ENCODE measurements around the gene DCX. TPM values are rescaled to one million over a fixed set of nuclear protein-coding genes. Genes with fewer than 3 reads are reported as not detected.

DCX gene
- total and polyA plus RNA-seq, 2 of the 13 experiments (the other 11 are each of a cell fraction or from before 2014, with no cell fraction given): not detected

- Histone ChIP-seq H3K4me2 (ENCODE audit: low read depth, low read length) (no peak overlapping the region), H3K27me3 (ENCODE audit: control insufficient read depth in 1 of 2, insufficient read depth in 2 of 2, low read length in 2 of 2) (no peaks in the 10 kb centered on the region), H3K9ac (ENCODE audit: insufficient read depth, low read depth, low read length) (no peak overlapping the region), H3K9me3 (ENCODE audit: low read length) (no peaks in the 10 kb centered on the region), H4K20me1 (ENCODE audit: insufficient read depth, low read length) (no peaks in the 10 kb centered on the region), H3K36me3 (replicated peaks in 1 of 2; ENCODE audit: control insufficient read depth in 1 of 2, insufficient read depth in 2 of 2, low read length in 2 of 2) (no peaks in the 10 kb centered on the region), H3K4me3 (replicated peaks in 1 of 3; ENCODE audit: insufficient read depth in 1 of 3, low read depth in 2 of 3, low read length in 3 of 3) (no peak overlapping the region), H2AFZ (ENCODE audit: low read length) (no peak overlapping the region), H3K4me1 (ENCODE audit: insufficient read depth, low read length) (no peaks in the 10 kb centered on the region), H3K27ac (ENCODE audit: extremely low read length, insufficient read depth, low read length) (no peak overlapping the region), H3K79me2 (ENCODE audit: insufficient read depth, low read length) (no peaks in the 10 kb centered on the region)
- POLR2A ChIA-PET: no interaction called here
- in situ Hi-C loops (cut with HindIII; ENCODE audit: extremely low pct_ligation_motif_present, low pct_unique_long_range_greater_than_20kb): no loop called here
- intact Hi-C loops (cut with micrococcal nuclease; ENCODE audit: unreplicated experiment): no loop called here
- no peak for TF ChIP-seq PLSCR1 (CRISPR knock-in tag; IDR thresholded peaks at IDR 0.05; ENCODE audit: borderline replicate concordance)
- 0% methylated on average over 1 of the region's 1 CpG for WGBS (ENCODE audit: low lambda C conversion rate)
- ATAC-seq (no peak), FAIRE-seq (no peak), DNase-seq (ENCODE audit: low spot score) (no peak)
- BruUV-seq (replicated peaks): no TSS peak
- CTCF ChIA-PET (ENCODE audit: low intra/inter-chr PET ratio, low total read pairs): no interaction called here
These were observed 89.6 kb downstream of the DCX start for GRCh38 chrX:111322231-111322855.

- DNase-seq (ENCODE audit: low spot score): no peak
- H3K27ac ChIP-seq (ENCODE audit: extremely low read length, insufficient read depth, low read length): no peak overlapping the region
- H3K4me2 ChIP-seq (ENCODE audit: low read depth, low read length): no peak overlapping the region
- H3K79me2 ChIP-seq (ENCODE audit: insufficient read depth, low read length): no peaks in the 10 kb centered on the region
- WGBS (ENCODE audit: low lambda C conversion rate): 33% methylated on average over 1 of the region's 4 CpGs
- no peak for FAIRE-seq
- TF ChIP-seq CREM (IDR thresholded peaks at IDR 0.05): no peak
- TF ChIP-seq CREM (CRISPR knock-in tag; IDR thresholded peaks at IDR 0.05): no peak
- TF ChIP-seq EP300 (IDR thresholded peaks at IDR 0.05; ENCODE audit: low read depth in 2 of 2, low read length in 2 of 2): no peak
- TF ChIP-seq EP300 (CRISPR knock-in tag; IDR thresholded peaks at IDR 0.05; ENCODE audit: borderline replicate concordance): no peak
- TF ChIP-seq USF2 (IDR thresholded peaks at IDR 0.05; ENCODE audit: low read depth, low read length): no peak
- no peak for TF ChIP-seq USF2 (CRISPR knock-in tag; IDR thresholded peaks at IDR 0.05; ENCODE audit: borderline replicate concordance)
- TF ChIP-seq NR1H2 (CRISPR knock-in tag; IDR thresholded peaks at IDR 0.05; ENCODE audit: borderline replicate concordance, low read depth): no peak
- TF ChIP-seq NPAS2 (CRISPR knock-in tag; IDR thresholded peaks at IDR 0.05; ENCODE audit: borderline replicate concordance): no peak
- TF ChIP-seq ZNF543 (CRISPR knock-in tag; IDR thresholded peaks at IDR 0.05): no peak
- TF ChIP-seq DZIP1 (CRISPR knock-in tag; IDR thresholded peaks at IDR 0.05): no peak
- no TSS peak for BruUV-seq (replicated peaks)
- H4K20me1 ChIP-seq (ENCODE audit: insufficient read depth, low read length): no peaks in the 10 kb centered on the region
- POLR2A ChIA-PET: no interaction called here
- H3K27me3 ChIP-seq (ENCODE audit: control insufficient read depth in 1 of 2, insufficient read depth in 2 of 2, low read length in 2 of 2): no peaks in the 10 kb centered on the region
- no peaks in the 10 kb centered on the region for H3K9me3 ChIP-seq (ENCODE audit: low read length)
- ATAC-seq: no peak
- H2AFZ ChIP-seq (ENCODE audit: low read length): no peak overlapping the region
- CTCF ChIA-PET (ENCODE audit: low intra/inter-chr PET ratio, low total read pairs): no interaction called here
- intact Hi-C loops (cut with micrococcal nuclease; ENCODE audit: unreplicated experiment) (no loop called here), in situ Hi-C loops (cut with HindIII; ENCODE audit: extremely low pct_ligation_motif_present, low pct_unique_long_range_greater_than_20kb) (no loop called here)
- H3K4me3 ChIP-seq (replicated peaks in 1 of 3; ENCODE audit: insufficient read depth in 1 of 3, low read depth in 2 of 3, low read length in 3 of 3): no peak overlapping the region
- no peaks in the 10 kb centered on the region for H3K36me3 ChIP-seq (replicated peaks in 1 of 2; ENCODE audit: control insufficient read depth in 1 of 2, insufficient read depth in 2 of 2, low read length in 2 of 2)
- H3K9ac ChIP-seq (ENCODE audit: insufficient read depth, low read depth, low read length): no peak overlapping the region
- no peaks in the 10 kb centered on the region for H3K4me1 ChIP-seq (ENCODE audit: insufficient read depth, low read length)
These were observed 92.5 kb downstream of the DCX start for GRCh38 chrX:111319451-111319850.

All from HepG2 (cell line).